NT2/D1 (cell line): ENCODE results near the gene METTL1.

ENCODE experiments used
- DNase-seq: peaks from one replicate; pipeline ENCODE4 v3.0.0-alpha.2; 2011; ENCODE audit warnings: low read depth, low spot score
- H3K27me3 ChIP-seq: 2 replicates; pipeline ENCODE4 v1.6.0; 2011; ENCODE audit warnings: mild to moderate bottlenecking; ENCODE audit not compliant: insufficient read length, insufficient read depth
- H3K36me3 ChIP-seq: 2 replicates; pipeline ENCODE4 v1.6.1; 2011; ENCODE audit warnings: mild to moderate bottlenecking, low read length, mixed read lengths; ENCODE audit not compliant: insufficient read depth, insufficient read length
- H3K4me1 ChIP-seq: 2 replicates; pipeline ENCODE4 v1.5.1; 2011; ENCODE audit not compliant: insufficient read depth, insufficient read length
- H3K4me3 ChIP-seq: 2 replicates; pipeline ENCODE4 v1.5.1; 2011; ENCODE audit warnings: low read depth; ENCODE audit not compliant: insufficient read length
- H3K9ac ChIP-seq: 2 replicates; pipeline ENCODE4 v1.6.0; 2011; ENCODE audit warnings: low read depth; ENCODE audit not compliant: insufficient read length
- H3K9me3 ChIP-seq: 2 replicates; pipeline ENCODE4 v1.5.1; 2011; ENCODE audit warnings: mild to moderate bottlenecking, low read length; ENCODE audit not compliant: insufficient read depth
- SUZ12 ChIP-seq: IDR thresholded peaks from 2 replicates; pipeline ENCODE4 v1.6.1; 2011; ENCODE audit not compliant: insufficient read length, insufficient read depth; ENCODE audit errors: extremely low read depth
- YY1 ChIP-seq: IDR thresholded peaks from 2 replicates; pipeline ENCODE4 v1.6.1; 2011; ENCODE audit not compliant: insufficient read length, insufficient read depth
- ZNF274 ChIP-seq: IDR thresholded peaks from 2 replicates; pipeline ENCODE4 v1.6.1; 2011; ENCODE audit warnings: mild to moderate bottlenecking, low read depth, low read length

METTL1 gene

DNA sequence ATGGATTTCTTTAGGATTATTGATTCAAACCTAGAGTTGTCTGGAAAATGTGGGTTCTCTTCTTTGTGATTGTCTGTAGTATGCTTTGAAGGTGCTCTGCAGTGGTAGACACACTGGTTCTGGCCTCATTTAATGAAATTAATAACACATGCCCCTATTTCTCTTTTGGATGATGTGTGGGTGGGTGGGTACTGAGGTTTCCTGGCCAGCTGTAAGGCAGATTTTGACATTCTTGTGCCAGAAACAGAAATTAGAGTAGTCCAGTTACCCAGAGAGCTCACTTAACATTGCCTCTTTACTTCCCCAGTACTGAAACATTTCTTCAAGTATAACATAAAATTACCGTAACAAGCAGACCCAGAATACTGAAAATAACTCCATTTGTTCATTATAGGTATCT lies 25.1 kb upstream of the METTL1 start:
- Histone ChIP-seq H3K9me3 (no peaks in the 10 kb centered on the region), H3K4me3 (no peak overlapping the region), H3K36me3 (peaks cover 78% of the 10 kb centered on the region), H3K27me3 (no peaks in the 10 kb centered on the region), H3K4me1 (no peaks in the 10 kb centered on the region), H3K9ac (no peak overlapping the region)
- TF ChIP-seq SUZ12 (no peak), YY1 (no peak), ZNF274 (no peak)
- no peak for DNase-seq

DNA sequence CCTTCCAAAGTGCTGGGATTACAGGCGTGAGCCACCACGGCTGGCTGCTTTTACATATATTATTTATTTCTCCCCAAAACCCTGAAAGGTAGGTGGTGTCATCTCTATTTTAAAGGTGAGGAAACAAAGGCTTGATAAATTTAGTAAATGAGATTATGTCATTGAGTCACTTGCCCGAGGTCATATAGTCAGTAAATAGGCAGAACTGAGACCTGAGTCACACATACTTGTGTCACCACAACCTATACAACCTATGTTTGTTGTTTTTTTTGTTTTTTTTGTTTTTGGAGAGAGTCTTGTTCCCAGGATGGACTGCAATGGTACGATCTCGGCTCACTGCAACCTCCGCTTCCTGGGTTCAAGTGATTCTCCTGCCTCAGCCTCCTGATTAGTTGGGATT lies 23.4 kb upstream of the METTL1 start:
- H3K9ac ChIP-seq, result no peak overlapping the region
- H3K36me3 ChIP-seq, result peaks cover 82% of the 10 kb centered on the region
- no peak for TF ChIP-seq ZNF274
- no peak for TF ChIP-seq YY1
- no peak for TF ChIP-seq SUZ12
- H3K27me3 ChIP-seq, result no peaks in the 10 kb centered on the region
- no peak overlapping the region for H3K4me3 ChIP-seq
- H3K9me3 ChIP-seq, result no peaks in the 10 kb centered on the region
- no peaks in the 10 kb centered on the region for H3K4me1 ChIP-seq
- no peak for DNase-seq

GRCh38 chr12:57793920-57794319 lies 22.0 kb upstream of the METTL1 start:
- DNase-seq, result no peak
- Histone ChIP-seq H3K4me3 (no peak overlapping the region), H3K36me3 (peaks cover 79% of the 10 kb centered on the region), H3K4me1 (no peaks in the 10 kb centered on the region), H3K9ac (no peak overlapping the region), H3K27me3 (no peaks in the 10 kb centered on the region), H3K9me3 (no peaks in the 10 kb centered on the region)
- TF ChIP-seq ZNF274 (no peak), SUZ12 (no peak), YY1 (no peak)

DNA sequence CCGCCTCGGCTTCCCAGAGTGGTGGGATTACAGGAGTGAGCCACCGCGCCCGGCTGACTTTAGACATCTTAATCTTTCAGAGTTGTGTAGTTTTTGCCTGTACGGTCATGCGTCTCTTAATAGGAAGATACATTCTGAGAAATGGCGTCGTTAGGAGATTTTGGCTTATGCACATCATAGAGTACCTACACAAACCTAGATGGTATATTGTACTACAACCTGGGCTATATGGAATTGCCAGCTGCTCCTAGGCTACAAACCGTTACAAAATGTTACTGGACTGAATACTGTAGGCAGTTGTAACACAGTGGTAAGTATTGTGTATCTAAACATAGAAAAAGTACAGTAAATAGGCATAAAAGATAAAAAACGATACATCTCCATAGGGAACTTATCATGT lies 12.0 kb upstream of the METTL1 start:
- H3K27me3 ChIP-seq, result no peaks in the 10 kb centered on the region
- no peak overlapping the region for H3K4me3 ChIP-seq
- peaks cover 56% of the 10 kb centered on the region for H3K36me3 ChIP-seq
- no peaks in the 10 kb centered on the region for H3K9me3 ChIP-seq
- TF ChIP-seq YY1, result no peak
- TF ChIP-seq ZNF274, result no peak
- no peak for TF ChIP-seq SUZ12
- no peak overlapping the region for H3K9ac ChIP-seq
- no peak for DNase-seq
- H3K4me1 ChIP-seq, result no peaks in the 10 kb centered on the region

- H3K9me3 ChIP-seq, result no peaks in the 10 kb centered on the region
- DNase-seq, result no peak
- H3K4me3 ChIP-seq, result peak overlapping the region; percentile 100
- peak overlapping the region; percentile 98 for H3K9ac ChIP-seq
- H3K36me3 ChIP-seq, result peaks cover 52% of the 10 kb centered on the region
- no peaks in the 10 kb centered on the region for H3K4me1 ChIP-seq
- no peak for TF ChIP-seq ZNF274
- no peak for TF ChIP-seq YY1
- no peak for TF ChIP-seq SUZ12
- H3K27me3 ChIP-seq, result no peaks in the 10 kb centered on the region
Observed at GRCh38 chr12:57783466-57783801, 11.5 kb upstream of the METTL1 start.

- Histone ChIP-seq H3K36me3 (peaks cover 46% of the 10 kb centered on the region), H3K9me3 (no peaks in the 10 kb centered on the region), H3K27me3 (no peaks in the 10 kb centered on the region), H3K9ac (peak within 1 kb of the TSS; percentile 98), H3K4me1 (no peaks in the 10 kb centered on the region), H3K4me3 (peak within 1 kb of the TSS; percentile 100)
- no peak for TF ChIP-seq SUZ12
- TF ChIP-seq ZNF274, result no peak
- TF ChIP-seq YY1, result no peak
- DNase-seq, result peak; percentile 92
Observed at GRCh38 chr12:57782608-57783465, 10.9 kb upstream of the METTL1 start, which contains the start of gene TSFM. TSS of gene TSFM (plus strand) at chr12:57782787. CDS start at chr12:57782802, 15 bp downstream.

DNA sequence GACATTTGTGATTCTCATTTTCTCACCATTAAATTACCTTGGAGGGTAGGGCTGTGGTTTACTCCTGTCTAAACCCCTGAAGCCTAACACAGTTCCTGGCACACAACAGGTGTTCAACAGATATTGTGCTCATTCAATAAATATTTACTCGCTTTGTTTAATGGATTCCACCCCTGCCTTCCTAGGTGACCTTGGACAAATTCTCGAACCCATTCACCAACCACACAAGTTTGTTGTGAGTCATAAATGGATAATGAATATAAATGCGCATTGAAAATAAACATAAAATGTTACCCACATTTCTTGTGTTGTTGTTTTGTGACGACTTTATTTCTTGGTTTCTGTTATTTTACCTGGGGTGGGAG lies 10.3 kb upstream of the METTL1 start:
- Histone ChIP-seq H3K4me3 (peak overlapping the region; percentile 100), H3K9ac (no peak overlapping the region), H3K27me3 (no peaks in the 10 kb centered on the region), H3K36me3 (peaks cover 40% of the 10 kb centered on the region), H3K9me3 (no peaks in the 10 kb centered on the region), H3K4me1 (no peaks in the 10 kb centered on the region)
- no peak for TF ChIP-seq SUZ12
- no peak for TF ChIP-seq YY1
- no peak for TF ChIP-seq ZNF274
- DNase-seq, result no peak
